Activated gamma-delta T cell (primary cell): ENCODE data around the gene IFT172.
A peak's percentile ranks its signal among the peaks of the same experiment; 100 is the strongest.
"Not testable (repeated sequence)": the region's sequence is repeated elsewhere in the genome, so short reads cannot be mapped to it uniquely, and the experiment has no call there.

Source experiments
- DNase-seq: peaks from one replicate; lab custom pipeline; 2025; lab: John Stamatoyannopoulos, UW
- total RNA-seq, 2 donors: gene quantifications; one replicate each; lab custom pipeline; 2026; lab: John Stamatoyannopoulos, UW

Gene IFT172
- total RNA-seq, result 38.8 to 42.3 reads per million in 2 donors

GRCh38 chr2:27489498-27490397, at the start of gene IFT172:
IFT172 (minus strand) TSS chr2:27489743; CDS start chr2:27489653, 90 bp downstream.
- DNase-seq, result peak; percentile 96

- DNase-seq, result not testable (repeated sequence)
These were observed 49.4 kb upstream of the IFT172 start for GRCh38 chr2:27538839-27539450.

- DNase-seq, result no peak
These were observed 47.7 kb upstream of the IFT172 start for GRCh38 chr2:27537287-27537686.

- DNase-seq, result no peak
These were observed 42.4 kb upstream of the IFT172 start for GRCh38 chr2:27531983-27532382.

- DNase-seq, result no peak
These were observed 37.6 kb upstream of the IFT172 start for GRCh38 chr2:27527182-27527581.

DNA sequence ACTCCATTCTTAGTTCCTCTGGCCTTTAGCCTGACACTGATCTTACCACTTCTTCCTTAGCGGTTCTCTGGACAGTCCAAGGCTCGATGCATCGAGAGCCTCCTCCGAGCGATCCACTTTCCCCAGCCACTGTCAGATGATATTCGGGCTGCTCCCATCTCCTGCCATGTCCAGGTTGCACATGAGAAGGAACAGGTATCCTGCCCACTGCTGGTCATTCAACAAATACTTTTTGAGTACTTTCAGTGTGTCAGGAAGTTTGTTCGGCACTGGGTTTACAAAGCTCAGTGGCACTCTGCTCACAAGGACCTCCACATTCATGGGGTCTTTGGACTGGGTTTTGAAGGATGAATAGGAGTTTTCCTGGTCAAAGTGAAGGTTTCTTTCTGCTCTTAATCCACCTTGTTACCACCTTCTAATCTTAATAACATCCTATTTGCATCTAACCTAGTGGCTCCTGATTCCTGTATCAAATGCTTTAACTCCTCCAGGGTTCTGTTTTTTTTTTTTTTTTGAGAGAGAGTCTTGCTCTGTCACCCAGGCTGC, 32.9 kb upstream of the IFT172 start:
- no peak for DNase-seq

DNA sequence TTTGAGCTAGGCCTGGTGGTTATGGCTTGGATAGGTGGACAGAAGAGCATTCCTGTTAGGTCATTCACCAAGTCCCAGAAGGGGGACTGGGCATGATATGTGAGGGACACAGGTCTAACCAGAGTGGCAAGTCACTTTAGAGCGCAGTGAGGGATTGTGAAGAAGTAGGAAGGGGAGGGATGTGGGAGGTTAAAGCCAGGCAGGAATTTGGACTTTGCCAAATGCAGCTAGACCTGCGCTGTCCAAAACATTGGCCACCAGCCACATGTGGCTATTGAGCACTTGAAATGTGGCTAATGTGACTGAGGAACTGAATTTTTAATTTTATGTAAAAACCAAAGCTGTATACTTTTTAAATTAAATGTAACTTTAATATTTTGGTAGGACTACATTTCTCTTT, 30.8 kb upstream of the IFT172 start:
- no peak for DNase-seq

- DNase-seq, result no peak
These were observed 29.2 kb upstream of the IFT172 start for GRCh38 chr2:27518782-27519113.

GRCh38 chr2:27518113-27518781, 28.7 kb upstream of the IFT172 start:
- no peak for DNase-seq

GRCh38 chr2:27509326-27509725, 19.8 kb upstream of the IFT172 start:
- DNase-seq, result no peak

- no peak for DNase-seq
These were observed 17.8 kb upstream of the IFT172 start for GRCh38 chr2:27507293-27507692.

DNA sequence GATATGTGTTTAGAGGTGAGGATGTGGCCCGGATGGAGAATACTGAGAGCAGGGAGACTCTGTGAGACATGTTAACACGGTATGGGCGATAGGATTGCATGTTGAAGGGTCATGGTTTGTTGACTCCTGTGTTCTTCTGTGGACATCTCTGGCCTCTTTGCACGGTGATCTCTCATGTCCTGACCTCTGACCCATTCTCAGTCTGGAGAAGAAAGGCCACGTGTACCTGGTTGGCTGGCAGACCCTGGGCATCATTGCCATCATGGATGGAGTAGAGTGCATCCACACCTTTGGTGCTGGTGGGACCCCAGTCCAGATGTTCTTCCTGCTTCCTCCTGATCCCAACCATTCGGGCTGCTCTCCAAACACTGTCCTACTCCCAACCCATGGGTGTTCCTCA, 17.0 kb upstream of the IFT172 start:
- DNase-seq, result no peak

DNA sequence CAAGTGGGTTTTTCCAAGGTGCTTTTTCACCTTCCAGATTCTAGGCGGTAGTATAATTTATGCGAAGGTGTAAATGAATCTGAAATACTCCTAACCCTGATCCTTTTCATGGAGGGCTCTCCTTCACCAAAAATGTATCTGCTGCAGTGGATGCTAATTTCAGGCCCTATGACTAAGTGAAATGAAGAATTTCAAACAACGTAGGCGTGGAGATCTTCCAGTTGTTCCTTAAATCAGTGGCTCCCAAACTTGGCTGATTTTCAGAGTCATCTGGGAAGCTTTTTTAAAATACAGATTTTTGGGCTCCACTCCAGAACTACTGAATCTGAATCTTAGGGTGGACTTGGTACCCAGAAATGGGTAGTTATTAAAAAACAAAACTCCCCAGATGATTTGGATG, 12.6 kb upstream of the IFT172 start:
- DNase-seq, result no peak

- DNase-seq, result no peak
These were observed 11.5 kb upstream of the IFT172 start for GRCh38 chr2:27501042-27501441.

- DNase-seq, result no peak
These were observed 9.4 kb upstream of the IFT172 start for GRCh38 chr2:27498975-27499374.

- no peak for DNase-seq
These were observed 7.7 kb upstream of the IFT172 start for GRCh38 chr2:27497288-27497627.

GRCh38 chr2:27496357-27497287, 7.1 kb upstream of the IFT172 start, which contains the start of gene GCKR:
GCKR (plus strand) TSS chr2:27496839; CDS start chr2:27496905, 66 bp downstream.
- DNase-seq, result no peak

DNA sequence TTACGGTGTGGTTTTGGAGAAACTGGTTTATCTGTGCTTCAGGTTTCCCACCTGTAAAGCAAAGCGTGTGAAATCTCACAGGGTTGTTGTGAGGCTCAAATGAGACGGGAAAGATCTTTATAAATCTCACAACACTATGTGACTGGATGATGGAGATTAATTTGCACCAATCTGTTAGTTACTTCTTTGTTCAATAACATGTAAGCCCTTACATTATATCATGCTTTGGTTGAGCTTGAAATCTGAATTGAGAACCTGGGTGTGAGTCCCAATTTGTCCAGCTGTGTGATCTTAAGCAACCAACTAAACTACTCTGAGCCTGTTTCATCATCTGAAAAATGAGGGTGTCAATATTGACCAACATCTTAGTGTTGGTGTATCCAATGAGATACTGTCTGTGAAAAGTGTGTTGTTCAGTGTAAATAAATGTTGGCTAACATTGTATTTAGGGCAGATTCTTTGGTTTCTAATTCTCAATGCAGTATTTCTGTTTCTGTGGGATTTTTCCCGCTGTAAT, 6.4 kb upstream of the IFT172 start:
- DNase-seq, result no peak

DNA sequence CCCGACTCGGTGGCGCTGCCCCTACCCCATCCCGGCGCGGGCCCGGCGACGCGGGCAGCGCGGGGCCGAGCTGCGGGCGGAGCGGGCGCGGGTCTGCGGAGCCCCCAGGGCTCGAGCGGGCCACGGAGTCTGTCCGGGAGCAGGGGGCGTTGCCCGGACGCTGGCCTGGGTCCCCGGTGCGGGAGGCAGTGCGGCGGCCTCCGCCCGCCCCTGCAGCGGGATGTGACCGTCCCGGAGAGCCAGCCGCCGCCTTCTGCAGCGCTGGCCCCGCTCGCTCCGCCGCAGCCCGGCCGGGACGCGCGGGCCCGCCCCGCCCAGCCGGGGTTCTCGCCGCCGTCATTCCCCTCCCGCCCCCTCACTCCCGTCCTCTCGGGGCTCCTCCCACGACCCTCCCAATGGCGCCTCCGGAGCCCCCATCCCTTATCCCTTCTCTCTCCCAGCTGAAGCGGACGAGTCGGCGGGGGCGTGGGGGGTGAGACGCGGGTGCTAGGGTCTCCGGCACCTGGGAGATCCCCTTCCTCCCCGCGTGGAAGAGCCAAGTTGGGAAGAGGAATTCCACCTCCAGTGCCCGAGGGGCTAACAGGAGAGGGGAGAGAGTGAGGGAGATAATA, 5.5 kb upstream of the IFT172 start, which contains the start of gene FNDC4:
FNDC4 (minus strand) TSS at position 257 of the 611 bp plus-strand sequence. CDS start 521 bp downstream, outside the sequence.
- peak; percentile 13 for DNase-seq

DNA sequence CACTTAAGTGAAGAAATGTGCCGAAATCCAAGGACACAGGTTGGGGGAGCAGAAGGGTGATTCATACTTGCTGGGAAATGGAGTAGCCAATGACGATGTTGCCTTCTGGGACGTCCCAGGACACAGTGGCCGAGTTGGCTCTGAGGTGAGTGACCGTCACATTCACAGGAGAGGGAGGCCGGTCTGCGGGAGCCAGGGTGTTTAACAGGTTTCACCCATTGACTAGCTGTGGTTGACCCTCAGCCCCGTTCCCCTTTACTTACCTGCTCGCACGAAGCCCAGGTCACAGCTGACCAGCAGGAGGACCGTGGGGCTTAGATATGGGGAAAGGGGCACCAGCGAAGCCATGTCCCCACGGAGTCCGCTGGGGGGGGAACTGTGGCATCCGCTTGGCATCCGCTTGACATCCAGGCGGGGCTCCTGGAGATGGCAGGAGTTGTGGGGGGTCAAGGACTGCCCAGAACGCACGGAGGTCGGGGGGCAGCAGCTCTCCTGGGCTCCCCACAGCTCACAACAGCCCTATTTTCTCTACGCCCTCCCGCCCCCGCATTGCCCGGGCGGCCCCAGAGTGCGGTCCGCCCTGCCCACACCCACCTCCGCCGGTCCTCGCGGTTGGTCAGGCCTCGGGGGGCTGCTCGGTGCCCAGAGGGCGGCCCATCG, 4.9 kb upstream of the IFT172 start:
- no peak for DNase-seq
